GM18520 (cell line): Measurements from ENCODE around the gene FANCC.

Experiments
- ATAC-seq: cut with Tn5 transposase; IDR thresholded peaks from one replicate; pipeline ENCODE4 v1.9.1; 2021; ENCODE audit not compliant: unreplicated experiment

Gene FANCC

GRCh38 chr9:95127249-95128176 is 190.0 kb downstream of the FANCC start:
- no peak for ATAC-seq

GRCh38 chr9:95126739-95127138 is 190.8 kb downstream of the FANCC start:
- no peak for ATAC-seq

- no peak for ATAC-seq
Measured at GRCh38 chr9:95125652-95126051, 191.9 kb downstream of the FANCC start.

GRCh38 chr9:95124582-95125367 is 192.7 kb downstream of the FANCC start:
- no peak for ATAC-seq

- no peak for ATAC-seq
Measured at GRCh38 chr9:95120781-95121370, 196.6 kb downstream of the FANCC start.

- no peak for ATAC-seq
Measured at GRCh38 chr9:95118596-95118995, 198.9 kb downstream of the FANCC start.

GRCh38 chr9:95116808-95117204 is 200.7 kb downstream of the FANCC start:
- ATAC-seq, result no peak

GRCh38 chr9:95116002-95116807 is 201.3 kb downstream of the FANCC start:
- ATAC-seq, result no peak

- ATAC-seq, result no peak
Measured at GRCh38 chr9:95115104-95115503, 202.4 kb downstream of the FANCC start.

GRCh38 chr9:95112436-95113280 is 204.9 kb downstream of the FANCC start:
- no peak for ATAC-seq

GRCh38 chr9:95111716-95112115 is 205.8 kb downstream of the FANCC start:
- ATAC-seq, result no peak

GRCh38 chr9:95110921-95111525 is 206.5 kb downstream of the FANCC start:
- no peak for ATAC-seq

GRCh38 chr9:95109456-95109855 is 208.1 kb downstream of the FANCC start:
- no peak for ATAC-seq

GRCh38 chr9:95108777-95109176 is 208.7 kb downstream of the FANCC start:
- no peak for ATAC-seq

GRCh38 chr9:95107976-95108375 is 209.5 kb downstream of the FANCC start:
- ATAC-seq, result no peak

GRCh38 chr9:95107001-95107749 is 210.3 kb downstream of the FANCC start:
- ATAC-seq, result no peak

- ATAC-seq, result no peak
Measured at GRCh38 chr9:95105519-95106287, 211.8 kb downstream of the FANCC start.

GRCh38 chr9:95104980-95105379 is 212.5 kb downstream of the FANCC start:
- ATAC-seq, result no peak
